Sigmoid colon (tissue), 3 donors: Measurements from ENCODE around the gene SELENOS.

ENCODE experiments used
- POLR2A ChIP-seq, 2 donors: fragments of 450-650 bp; IDR thresholded peaks; one replicate each; pipeline ENCODE4 v1.6.1; 2016; ENCODE audit warnings: antibody characterized with exemption in 2 of 2, mild to moderate bottlenecking in 2 of 2, moderate library complexity in 2 of 2
- TF ChIP-seq, protein P1 (sequence below), 4 experiments: fragments of 450-650 bp in 3 of 4; fragments of 200-600 bp in 1 of 4; IDR thresholded peaks; one replicate each; pipeline ENCODE4 v1.5.1; 2016 to 2019; ENCODE audit warnings: antibody characterized with exemption in 4 of 4, mild to moderate bottlenecking in 3 of 4, moderate library complexity in 2 of 4

DNA sequence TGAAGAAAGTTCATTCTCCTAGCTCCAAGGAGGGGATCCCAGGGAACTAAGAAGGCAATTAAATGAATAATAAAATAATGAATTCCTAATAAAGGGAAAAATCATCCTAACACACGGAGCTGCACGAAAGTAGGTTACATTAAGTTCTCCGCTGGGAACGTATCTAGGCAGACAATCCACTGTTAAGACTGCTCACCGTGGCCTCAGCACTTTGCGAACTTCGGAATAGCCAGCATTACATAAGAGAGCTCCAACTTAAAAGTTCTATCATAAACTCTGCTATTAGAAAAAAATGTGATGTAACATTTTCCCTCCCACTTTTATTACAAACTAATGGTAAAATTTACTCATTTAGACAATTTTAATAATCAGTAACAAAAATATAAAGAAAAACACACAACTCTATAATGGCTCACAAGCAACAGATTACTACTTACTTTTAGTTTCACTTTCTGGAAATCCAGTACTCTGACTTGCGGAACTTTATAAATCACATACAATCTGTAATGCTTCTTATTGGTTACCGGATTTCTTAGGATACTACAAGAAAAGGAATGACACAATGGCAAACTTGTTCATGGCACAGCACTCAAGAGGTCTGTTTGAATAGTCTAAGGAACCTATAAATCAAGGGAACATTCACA is 9.3 kb upstream of the SELENOS start:
- TF ChIP-seq, protein P1, sequence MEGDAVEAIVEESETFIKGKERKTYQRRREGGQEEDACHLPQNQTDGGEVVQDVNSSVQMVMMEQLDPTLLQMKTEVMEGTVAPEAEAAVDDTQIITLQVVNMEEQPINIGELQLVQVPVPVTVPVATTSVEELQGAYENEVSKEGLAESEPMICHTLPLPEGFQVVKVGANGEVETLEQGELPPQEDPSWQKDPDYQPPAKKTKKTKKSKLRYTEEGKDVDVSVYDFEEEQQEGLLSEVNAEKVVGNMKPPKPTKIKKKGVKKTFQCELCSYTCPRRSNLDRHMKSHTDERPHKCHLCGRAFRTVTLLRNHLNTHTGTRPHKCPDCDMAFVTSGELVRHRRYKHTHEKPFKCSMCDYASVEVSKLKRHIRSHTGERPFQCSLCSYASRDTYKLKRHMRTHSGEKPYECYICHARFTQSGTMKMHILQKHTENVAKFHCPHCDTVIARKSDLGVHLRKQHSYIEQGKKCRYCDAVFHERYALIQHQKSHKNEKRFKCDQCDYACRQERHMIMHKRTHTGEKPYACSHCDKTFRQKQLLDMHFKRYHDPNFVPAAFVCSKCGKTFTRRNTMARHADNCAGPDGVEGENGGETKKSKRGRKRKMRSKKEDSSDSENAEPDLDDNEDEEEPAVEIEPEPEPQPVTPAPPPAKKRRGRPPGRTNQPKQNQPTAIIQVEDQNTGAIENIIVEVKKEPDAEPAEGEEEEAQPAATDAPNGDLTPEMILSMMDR (IDR thresholded peaks at IDR 0.05), result no peak
- no peak for TF ChIP-seq POLR2A (IDR thresholded peaks at IDR 0.05)
